Panc1 (cell line): ENCODE results near the gene L3MBTL2. TPM values are rescaled to one million over a fixed set of nuclear protein-coding genes. Genes with fewer than 3 reads are reported as not detected.

Source experiments
- ATAC-seq: fragments of 200-7000 bp; cut with Tn5 transposase; 2 replicates; pipeline ENCODE4 v1.9.1; 2020; ENCODE audit warnings: mild to moderate bottlenecking, moderate library complexity
- BruUV-seq: library from RNA; stranded (reverse); fragments of 400-500 nt; replicated peaks from 2 replicates; lab custom pipeline; 2021; lab: Mats Ljungman, UMichigan
- CTCF ChIA-PET: fragments of 300-600 bp; sonication (Branson Sonifier 250); formaldehyde crosslinking; loops from one replicate; lab custom pipeline; 2022; ENCODE audit warnings: antibody characterized with exemption; lab: Charles Lee
- POLR2A ChIA-PET: fragments of 300-600 bp; sonication (Branson Sonifier 250); formaldehyde crosslinking; loops from one replicate; lab custom pipeline; 2022; ENCODE audit warnings: antibody characterized with exemption; lab: Charles Lee
- DNase-seq: peaks from one replicate; pipeline ENCODE4 v3.0.0-alpha.2; 2010; ENCODE audit warnings: low read depth, low spot score
- H3K27ac ChIP-seq: 2 replicates; pipeline ENCODE4 v1.5.1; 2011; ENCODE audit warnings: mild to moderate bottlenecking, low read length, inconsistent platforms
- H3K27me3 ChIP-seq: fragments of 200-500 bp; sonication (Bioruptor generic); 2 replicates; pipeline ENCODE4 v1.6.0; 2014; ENCODE audit warnings: low read length, inconsistent platforms; ENCODE audit not compliant: control insufficient read depth, insufficient read depth
- H3K36me3 ChIP-seq: fragments of 200-500 bp; sonication (Bioruptor generic); 2 replicates; pipeline ENCODE4 v1.5.1; 2014; ENCODE audit warnings: inconsistent platforms, mild to moderate bottlenecking, low read length, moderate library complexity; ENCODE audit not compliant: control insufficient read depth, insufficient read depth
- H3K4me1 ChIP-seq: 2 replicates; pipeline ENCODE4 v1.5.1; 2011; ENCODE audit warnings: inconsistent platforms, mild to moderate bottlenecking, low read length, moderate library complexity; ENCODE audit not compliant: control insufficient read depth, insufficient read depth
- H3K4me3 ChIP-seq, 2 experiments: 2 replicates each; pipeline ENCODE4 v1.5.1; 2011 to 2012; ENCODE audit warnings: low read depth in 2 of 2, low read length in 2 of 2, mild to moderate bottlenecking in 2 of 2, inconsistent platforms in 1 of 2, moderate library complexity in 1 of 2
- H3K9me3 ChIP-seq: fragments of 200-500 bp; sonication (Bioruptor generic); 2 replicates; pipeline ENCODE4 v1.5.1; 2014; ENCODE audit warnings: low read depth, mild to moderate bottlenecking, inconsistent platforms, low read length, moderate library complexity; ENCODE audit not compliant: control insufficient read depth, insufficient read depth
- CTCF ChIP-seq: fragments of 450-650 bp; IDR thresholded peaks from 2 replicates; pipeline ENCODE4 v1.5.1; 2017; ENCODE audit warnings: mild to moderate bottlenecking
- POLR2AphosphoS5 ChIP-seq: IDR thresholded peaks from 2 replicates; pipeline ENCODE4 v1.6.1; 2012; ENCODE audit warnings: mild to moderate bottlenecking, low read depth, low read length, moderate library complexity
- REST ChIP-seq, 2 experiments: IDR thresholded peaks; 2 replicates each; pipeline ENCODE4 v1.6.1; 2011 to 2012; ENCODE audit warnings: low read depth in 2 of 2, control low read depth in 1 of 2, low read length in 1 of 2, mild to moderate bottlenecking in 1 of 2, moderate library complexity in 1 of 2; ENCODE audit not compliant: insufficient read depth in 1 of 2
- SIN3A ChIP-seq: IDR thresholded peaks from 2 replicates; pipeline ENCODE4 v1.6.1; 2012; ENCODE audit warnings: low read depth, mild to moderate bottlenecking, low read length, moderate library complexity, borderline replicate concordance; ENCODE audit not compliant: insufficient read depth
- TCF7L2 ChIP-seq: IDR thresholded peaks from 2 replicates; pipeline ENCODE4 v1.6.1; 2011; ENCODE audit warnings: mild to moderate bottlenecking, low read depth, low read length, inconsistent platforms
- in situ Hi-C: cut with HindIII; loops from 2 replicates; pipeline ENCODE4 v1.10.0; 2016; ENCODE audit warnings: low sequenced_read_pairs, low pct_unique_long_range_greater_than_20kb
- intact Hi-C: fragments of 100-400 bp; cut with micrococcal nuclease; formaldehyde crosslinking; loops from one replicate; pipeline ENCODE4 v1.10.0; 2022; ENCODE audit not compliant: unreplicated experiment
- total RNA-seq: library from RNA; stranded (reverse); gene quantifications from one replicate; pipeline ENCODE4 v1.2.1, GENCODE V29; 2021; ENCODE audit not compliant: unreplicated experiment

The L3MBTL2 gene
- total RNA-seq, 1 experiment from 2014 or later, result 26.6 TPM

- POLR2A ChIA-PET, result no interaction called here
Measured at GRCh38 chr22:41256254-41257253, 51.4 kb downstream of the L3MBTL2 start.

More at GRCh38 chr22:41256254-41257253, 51.4 kb downstream of the L3MBTL2 start:
- in situ Hi-C loops (no loop called here), intact Hi-C loops (no loop called here)
- ATAC-seq (peak; percentile 70), DNase-seq (peak; percentile 64)
- Histone ChIP-seq H3K4me1 (peaks cover 21% of the 10 kb centered on the region), H3K27ac (peak overlapping the region; percentile 63), H3K9me3 (no peaks in the 10 kb centered on the region), H3K27me3 (no peaks in the 10 kb centered on the region), H3K4me3 (no peak overlapping the region), H3K36me3 (peaks cover 4% of the 10 kb centered on the region)
- TF ChIP-seq CTCF (no peak), POLR2AphosphoS5 (no peak), TCF7L2 (no peak), REST (IDR thresholded peaks at IDR 0.05; ENCODE audit: insufficient read depth in 1 of 2, low read depth in 2 of 2, low read length in 1 of 2) (no peak), SIN3A (no peak)
- CTCF ChIA-PET, result no interaction called here
- BruUV-seq, result no TSS peak
